Hypothalamus (tissue), 51 donors: Measurements from ENCODE around the gene NR2F1-AS1.

Source experiments
- DNase-seq, 51 donors: peaks; one replicate each; lab custom pipeline; 2025; lab: John Stamatoyannopoulos, UW

The NR2F1-AS1 gene

GRCh38 chr5:93603793-93604643, 23.0 kb upstream of the NR2F1-AS1 start:
- peak in 8 of 51 donors; percentile 10 to 47 (median 35) for DNase-seq

GRCh38 chr5:93603078-93603792, 22.2 kb upstream of the NR2F1-AS1 start:
- no peak for DNase-seq

GRCh38 chr5:93602241-93603077, 21.4 kb upstream of the NR2F1-AS1 start:
- no peak for DNase-seq

- DNase-seq: no peak
These were observed 20.8 kb upstream of the NR2F1-AS1 start for GRCh38 chr5:93601802-93602155.

GRCh38 chr5:93601071-93601801, 20.2 kb upstream of the NR2F1-AS1 start:
- DNase-seq: no peak

GRCh38 chr5:93600409-93601070, 19.5 kb upstream of the NR2F1-AS1 start:
- no peak for DNase-seq

DNA sequence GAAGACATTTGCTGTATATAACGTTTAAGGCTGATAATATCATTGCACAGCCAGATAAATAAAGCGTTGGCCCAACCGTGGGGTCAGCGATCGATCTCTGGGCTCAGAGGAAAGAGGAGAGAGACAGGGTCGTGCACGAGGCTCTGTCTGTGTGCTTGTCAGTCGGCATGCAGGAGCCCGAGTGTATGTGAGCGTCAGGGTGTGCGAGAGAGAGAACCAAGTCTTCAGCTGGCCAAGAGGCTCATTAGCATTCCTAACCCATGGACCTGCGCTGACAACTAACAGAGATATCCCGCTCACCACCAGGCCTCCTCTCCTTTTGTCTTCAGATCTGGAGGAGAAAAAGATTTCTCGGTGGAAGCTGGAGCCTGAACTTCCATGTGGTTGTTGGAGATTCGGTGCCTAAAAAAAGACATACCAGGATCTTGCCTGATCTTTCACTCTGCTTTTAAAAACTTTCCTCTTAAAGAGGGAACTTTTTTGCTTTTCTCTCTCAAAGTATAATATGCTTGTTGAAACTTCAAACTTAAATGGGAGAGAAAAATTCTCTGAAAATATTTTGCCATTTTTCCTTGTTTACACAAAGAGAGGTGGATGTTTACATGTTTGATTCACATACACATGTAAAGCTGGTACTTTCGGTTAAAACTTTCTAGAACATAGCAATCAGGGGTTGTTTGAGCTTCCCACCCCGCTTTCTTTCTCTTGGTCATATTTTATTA, 18.5 kb upstream of the NR2F1-AS1 start:
- DNase-seq: peak in 1 of 51 donors; percentile 39

DNA sequence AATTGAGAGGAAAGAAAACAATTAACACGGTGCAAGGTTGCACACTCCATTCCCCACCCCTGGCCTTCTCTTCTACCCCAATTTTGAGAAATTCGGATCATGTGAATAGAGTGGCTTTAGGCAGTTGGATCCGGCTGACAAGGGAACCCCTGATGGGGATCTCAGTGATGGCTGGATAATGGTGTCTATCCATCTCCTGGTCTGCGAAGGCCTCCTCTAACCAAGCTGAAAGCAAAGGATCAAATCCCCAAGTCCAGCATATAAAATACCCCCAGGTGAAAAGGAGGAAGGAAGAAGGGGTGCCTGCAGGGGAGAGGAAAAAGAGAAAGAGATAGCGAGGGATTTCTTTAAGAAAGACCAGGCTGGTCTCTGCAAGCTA, 18.0 kb upstream of the NR2F1-AS1 start:
- DNase-seq: no peak

GRCh38 chr5:93598091-93599000, 17.3 kb upstream of the NR2F1-AS1 start:
- no peak for DNase-seq

- DNase-seq: no peak
These were observed 15.9 kb upstream of the NR2F1-AS1 start for GRCh38 chr5:93596676-93597490.

- DNase-seq: no peak
These were observed 15.3 kb upstream of the NR2F1-AS1 start for GRCh38 chr5:93596310-93596675.

GRCh38 chr5:93595420-93596147, 14.6 kb upstream of the NR2F1-AS1 start:
- no peak for DNase-seq

DNA sequence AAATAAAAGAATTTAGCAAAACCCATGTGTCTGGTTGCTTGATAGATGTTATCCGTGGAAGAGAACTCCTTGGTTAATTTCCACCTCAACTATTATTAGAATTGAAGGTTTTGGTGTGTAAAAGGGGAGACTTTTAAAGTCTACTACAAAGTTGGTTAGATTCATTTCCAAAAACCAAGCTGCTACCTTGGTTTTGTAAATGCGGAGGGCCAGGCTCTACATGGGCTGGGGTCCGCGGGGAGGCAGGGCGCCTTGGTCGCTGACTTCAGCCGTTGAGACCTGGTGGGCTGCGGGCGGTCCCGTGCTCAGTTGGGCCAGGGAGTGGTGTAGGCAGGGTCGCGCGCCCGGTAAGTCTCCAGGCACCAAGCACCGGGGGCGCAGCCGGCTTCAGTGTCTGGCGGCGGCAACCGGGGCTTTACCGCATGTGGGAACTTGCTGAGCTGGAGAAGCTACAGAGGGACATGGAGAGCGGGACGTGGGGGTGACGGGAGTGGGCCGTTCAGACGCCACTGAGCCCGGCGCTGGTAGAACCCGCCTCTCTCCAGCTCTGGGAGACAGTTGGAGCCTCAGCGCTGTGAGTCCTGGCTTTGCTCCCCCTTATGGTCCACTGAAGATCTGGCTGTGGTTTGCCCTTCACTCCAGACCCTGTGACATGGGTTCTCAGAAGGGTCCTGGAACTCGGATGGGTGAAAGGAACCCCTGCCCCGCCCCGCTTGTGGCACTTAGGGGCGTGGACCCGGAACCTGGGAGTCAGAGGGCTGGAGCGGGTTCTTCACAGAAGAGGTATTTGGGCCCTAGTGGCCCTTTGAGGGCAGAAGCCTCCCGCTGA, 13.8 kb upstream of the NR2F1-AS1 start:
- DNase-seq: no peak

DNA sequence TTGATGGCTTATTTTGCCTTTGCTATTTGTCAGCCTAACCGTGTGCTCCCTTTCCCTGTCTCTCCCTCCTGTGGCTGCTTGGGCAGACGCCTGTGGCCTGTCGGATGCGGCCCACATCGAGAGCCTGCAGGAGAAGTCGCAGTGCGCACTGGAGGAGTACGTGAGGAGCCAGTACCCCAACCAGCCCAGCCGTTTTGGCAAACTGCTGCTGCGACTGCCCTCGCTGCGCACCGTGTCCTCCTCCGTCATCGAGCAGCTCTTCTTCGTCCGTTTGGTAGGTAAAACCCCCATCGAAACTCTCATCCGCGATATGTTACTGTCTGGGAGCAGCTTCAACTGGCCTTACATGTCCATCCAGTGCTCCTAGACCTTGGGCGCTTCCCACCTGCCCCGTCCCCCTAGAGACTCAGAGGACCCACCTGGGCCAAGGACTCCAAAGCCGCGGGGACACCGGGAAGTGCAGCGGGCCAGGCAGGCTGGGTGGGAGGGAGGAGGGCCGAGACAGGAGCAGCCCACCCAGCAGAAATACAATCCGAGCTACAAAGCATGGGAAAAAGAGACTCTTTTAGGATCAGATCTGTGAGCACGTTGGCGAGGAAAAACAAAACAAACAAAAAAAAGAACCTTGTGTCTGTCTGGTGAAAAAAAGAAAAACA, 12.6 kb upstream of the NR2F1-AS1 start:
- no peak for DNase-seq

DNA sequence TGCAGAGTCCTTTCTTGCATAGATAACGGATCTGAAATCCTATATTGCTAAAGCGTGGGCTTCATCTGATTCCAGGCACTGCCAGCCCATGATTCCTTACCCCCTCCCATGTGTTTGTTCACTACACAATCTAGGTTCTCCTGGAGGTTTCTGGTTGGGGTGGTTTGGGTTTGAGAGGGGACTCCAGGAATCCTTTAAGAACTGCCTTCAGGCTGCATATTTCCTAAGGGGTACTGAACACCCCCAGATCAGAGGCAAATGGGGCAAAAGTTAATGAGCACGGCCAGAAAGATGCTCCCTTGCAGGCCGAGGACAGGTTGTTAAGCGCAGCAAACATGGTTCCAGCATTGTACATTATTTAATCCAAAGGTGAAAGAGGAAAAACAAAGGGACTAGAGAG, 11.9 kb upstream of the NR2F1-AS1 start:
- DNase-seq: no peak
